T-helper 17 cell (primary cell): ENCODE measurements around the gene XYLT2. TPM values are rescaled to one million over a fixed set of nuclear protein-coding genes. Genes with fewer than 3 reads are reported as not detected.
A peak's percentile ranks its signal among the peaks of the same experiment; 100 is the strongest.
"Not testable (repeated sequence)": the region's sequence is repeated elsewhere in the genome, so short reads cannot be mapped to it uniquely, and the experiment has no call there.

ENCODE experiments used
- ATAC-seq: fragments of 150-1000 bp; cut with Tn5 transposase; 2 replicates; pipeline ENCODE4 v1.10.0; 2021; ENCODE audit warnings: mild to moderate bottlenecking, moderate library complexity
- DNase-seq, 3 donors: peaks; one replicate each; pipeline versions ENCODE4 v3.0.0 to v3.0.0-alpha.2; 2020 to 2021
- H3K9me3 ChIP-seq: one replicate; pipeline ENCODE4 v1.7.0; 2013; ENCODE audit warnings: low read length, mild to moderate bottlenecking; ENCODE audit not compliant: control insufficient read depth, poor library complexity, severe bottlenecking
- H3K27ac Mint-ChIP-seq: one replicate; pipeline ENCODE4 v1.8.0; 2022; ENCODE audit warnings: mild to moderate bottlenecking, moderate library complexity, mixed read lengths
- H3K27me3 Mint-ChIP-seq: one replicate; pipeline ENCODE4 v1.8.0; 2022; ENCODE audit warnings: mixed read lengths
- H3K36me3 Mint-ChIP-seq: one replicate; pipeline ENCODE4 v1.8.0; 2022; ENCODE audit warnings: low read depth, mixed read lengths
- H3K4me1 Mint-ChIP-seq: one replicate; pipeline ENCODE4 v1.8.0; 2022; ENCODE audit warnings: mild to moderate bottlenecking, mixed read lengths
- H3K4me3 Mint-ChIP-seq: one replicate; pipeline ENCODE4 v1.8.0; 2022; ENCODE audit warnings: mild to moderate bottlenecking, moderate library complexity, mixed read lengths
- total RNA-seq, 4 donors: library from RNA in 2 of 4; stranded (reverse) in 2 of 4; gene quantifications; one replicate each; pipeline ENCODE4 v1.2.3 and lab custom pipeline; 2022 to 2026

XYLT2 gene
- total RNA-seq, 2 donors from 2014 or later = 19.2 to 20.4 TPM

- Mint-ChIP-seq H3K27me3 (peaks cover 55% of the 10 kb centered on the region), H3K4me3 (peak overlapping the region; percentile 12), H3K36me3 (peaks cover 7% of the 10 kb centered on the region), H3K27ac (no peak overlapping the region), H3K4me1 (peaks cover 6% of the 10 kb centered on the region)
- no peak for DNase-seq
- no peaks in the 10 kb centered on the region for H3K9me3 ChIP-seq
- ATAC-seq = no peak
These were observed 34.4 kb upstream of the XYLT2 start for GRCh38 chr17:50311483-50311882.

GRCh38 chr17:50312308-50312707 lies 33.6 kb upstream of the XYLT2 start:
- peaks cover 53% of the 10 kb centered on the region for H3K27me3 Mint-ChIP-seq
- no peak for ATAC-seq
- H3K9me3 ChIP-seq = no peaks in the 10 kb centered on the region
- peaks cover 6% of the 10 kb centered on the region for H3K4me1 Mint-ChIP-seq
- H3K36me3 Mint-ChIP-seq = peaks cover 7% of the 10 kb centered on the region
- H3K27ac Mint-ChIP-seq = no peak overlapping the region
- DNase-seq = no peak
- H3K4me3 Mint-ChIP-seq = no peak overlapping the region

GRCh38 chr17:50314456-50315011 lies 31.4 kb upstream of the XYLT2 start:
- Mint-ChIP-seq H3K4me1 (peaks cover 6% of the 10 kb centered on the region), H3K27me3 (peaks cover 47% of the 10 kb centered on the region), H3K36me3 (peaks cover 7% of the 10 kb centered on the region), H3K4me3 (no peak overlapping the region), H3K27ac (no peak overlapping the region)
- no peak for DNase-seq
- ATAC-seq = no peak
- H3K9me3 ChIP-seq = no peaks in the 10 kb centered on the region

GRCh38 chr17:50316016-50316587 lies 29.8 kb upstream of the XYLT2 start:
- DNase-seq = no peak

GRCh38 chr17:50316660-50317059 lies 29.3 kb upstream of the XYLT2 start:
- not testable (repeated sequence) for H3K4me3 Mint-ChIP-seq, H3K4me1 Mint-ChIP-seq, H3K36me3 Mint-ChIP-seq, H3K27ac Mint-ChIP-seq, ATAC-seq, H3K9me3 ChIP-seq, DNase-seq
- H3K27me3 Mint-ChIP-seq = peaks cover 27% of the 10 kb centered on the region

More at GRCh38 chr17:50316016-50316587, 29.8 kb upstream of the XYLT2 start:
- H3K27ac Mint-ChIP-seq = no peak overlapping the region
- no peak for ATAC-seq
- peaks cover 33% of the 10 kb centered on the region for H3K27me3 Mint-ChIP-seq
- no peaks in the 10 kb centered on the region for H3K36me3 Mint-ChIP-seq
- no peak overlapping the region for H3K4me3 Mint-ChIP-seq
- peaks cover 4% of the 10 kb centered on the region for H3K4me1 Mint-ChIP-seq
- no peaks in the 10 kb centered on the region for H3K9me3 ChIP-seq

GRCh38 chr17:50317121-50317520 lies 28.8 kb upstream of the XYLT2 start:
- H3K9me3 ChIP-seq = no peaks in the 10 kb centered on the region
- no peaks in the 10 kb centered on the region for H3K36me3 Mint-ChIP-seq
- H3K4me1 Mint-ChIP-seq = peaks cover 4% of the 10 kb centered on the region
- H3K27ac Mint-ChIP-seq = no peak overlapping the region
- H3K4me3 Mint-ChIP-seq = no peak overlapping the region
- ATAC-seq (no peak), DNase-seq (no peak)
- H3K27me3 Mint-ChIP-seq = peaks cover 24% of the 10 kb centered on the region

- peaks cover 11% of the 10 kb centered on the region for H3K27me3 Mint-ChIP-seq
- no peaks in the 10 kb centered on the region for H3K9me3 ChIP-seq
- DNase-seq (no peak), ATAC-seq (no peak)
- H3K4me1 Mint-ChIP-seq = peaks cover 3% of the 10 kb centered on the region
- no peak overlapping the region for H3K27ac Mint-ChIP-seq
- H3K36me3 Mint-ChIP-seq = no peaks in the 10 kb centered on the region
- H3K4me3 Mint-ChIP-seq = no peak overlapping the region
These were observed 27.2 kb upstream of the XYLT2 start for GRCh38 chr17:50318501-50319285.

- Mint-ChIP-seq H3K4me1 (no peaks in the 10 kb centered on the region), H3K4me3 (no peak overlapping the region), H3K27ac (no peak overlapping the region), H3K36me3 (no peaks in the 10 kb centered on the region), H3K27me3 (peaks cover 3% of the 10 kb centered on the region)
- ATAC-seq (no peak), DNase-seq (no peak)
- H3K9me3 ChIP-seq = no peaks in the 10 kb centered on the region
These were observed 26.5 kb upstream of the XYLT2 start for GRCh38 chr17:50319306-50320004.

- no peaks in the 10 kb centered on the region for H3K9me3 ChIP-seq
- H3K4me1 Mint-ChIP-seq = peaks cover 5% of the 10 kb centered on the region
- no peak overlapping the region for H3K27ac Mint-ChIP-seq
- H3K36me3 Mint-ChIP-seq = no peaks in the 10 kb centered on the region
- no peak for ATAC-seq
- no peak overlapping the region for H3K4me3 Mint-ChIP-seq
- peaks cover 5% of the 10 kb centered on the region for H3K27me3 Mint-ChIP-seq
- no peak for DNase-seq
These were observed 23.7 kb upstream of the XYLT2 start for GRCh38 chr17:50322271-50322670.

- no peak overlapping the region for H3K27ac Mint-ChIP-seq
- H3K4me1 Mint-ChIP-seq = peaks cover 5% of the 10 kb centered on the region
- ATAC-seq (no peak), DNase-seq (no peak)
- no peak overlapping the region for H3K4me3 Mint-ChIP-seq
- H3K36me3 Mint-ChIP-seq = no peaks in the 10 kb centered on the region
- H3K27me3 Mint-ChIP-seq = peaks cover 5% of the 10 kb centered on the region
- H3K9me3 ChIP-seq = no peaks in the 10 kb centered on the region
These were observed 22.9 kb upstream of the XYLT2 start for GRCh38 chr17:50323060-50323459.

- Mint-ChIP-seq H3K27me3 (peaks cover 19% of the 10 kb centered on the region), H3K36me3 (no peaks in the 10 kb centered on the region), H3K27ac (no peak overlapping the region), H3K4me3 (no peak overlapping the region), H3K4me1 (peaks cover 5% of the 10 kb centered on the region)
- DNase-seq = no peak
- H3K9me3 ChIP-seq = no peaks in the 10 kb centered on the region
- ATAC-seq = no peak
These were observed 20.0 kb upstream of the XYLT2 start for GRCh38 chr17:50325906-50326305.

GRCh38 chr17:50326831-50327364 lies 19.0 kb upstream of the XYLT2 start:
- no peaks in the 10 kb centered on the region for H3K9me3 ChIP-seq
- ATAC-seq (no peak), DNase-seq (no peak)
- no peak overlapping the region for H3K27ac Mint-ChIP-seq
- peaks cover 21% of the 10 kb centered on the region for H3K27me3 Mint-ChIP-seq
- no peaks in the 10 kb centered on the region for H3K36me3 Mint-ChIP-seq
- H3K4me1 Mint-ChIP-seq = peaks cover 5% of the 10 kb centered on the region
- H3K4me3 Mint-ChIP-seq = no peak overlapping the region
